PFSK-1 (cell line): ENCODE measurements around the gene CCR4.

Experiments
- POLR2AphosphoS5 ChIP-seq: IDR thresholded peaks from 2 replicates; pipeline ENCODE4 v1.6.1; 2012; ENCODE audit warnings: low read depth, mild to moderate bottlenecking, control low read depth, low read length, moderate library complexity
- TAF1 ChIP-seq: IDR thresholded peaks from 2 replicates; pipeline ENCODE4 v1.6.1; 2012; ENCODE audit warnings: low read length, control low read depth, borderline replicate concordance; ENCODE audit not compliant: insufficient read depth

- TF ChIP-seq TAF1 = no peak
- TF ChIP-seq POLR2AphosphoS5 = no peak
Observed at GRCh38 chr3:32922078-32922477, 29.4 kb upstream of the CCR4 start.
